Smooth muscle cell (in vitro differentiated cells): ENCODE measurements around the gene CCAR1. TPM values are rescaled to one million over a fixed set of nuclear protein-coding genes. Genes with fewer than 3 reads are reported as not detected.

ENCODE experiments used
- DNase-seq: peaks from one replicate; lab custom pipeline; 2025; ENCODE audit not compliant: unreplicated experiment; lab: John Stamatoyannopoulos, UW
- H2AFZ ChIP-seq: fragments of 200-600 bp; sonication (generic); 2 replicates; pipeline ENCODE4 v1.6.0; 2016; ENCODE audit warnings: antibody characterized with exemption, low read depth, mild to moderate bottlenecking
- H3F3A ChIP-seq: fragments of 200-600 bp; sonication (generic); 2 replicates; pipeline ENCODE4 v1.6.0; 2017; ENCODE audit warnings: antibody characterized with exemption, low read depth
- H3K27ac ChIP-seq: fragments of 200-600 bp; sonication (generic); 2 replicates; pipeline ENCODE4 v1.5.1; 2016; ENCODE audit warnings: low read depth, mild to moderate bottlenecking
- H3K27me3 ChIP-seq: fragments of 200-600 bp; sonication (generic); 2 replicates; pipeline ENCODE4 v1.6.1; 2016; ENCODE audit warnings: low read depth, mild to moderate bottlenecking
- H3K36me3 ChIP-seq: fragments of 200-600 bp; sonication (generic); 2 replicates; pipeline ENCODE4 v1.5.1; 2016; ENCODE audit warnings: low read depth
- H3K4me1 ChIP-seq: fragments of 200-600 bp; sonication (generic); 2 replicates; pipeline ENCODE4 v1.5.1; 2016; ENCODE audit warnings: low read depth
- H3K4me2 ChIP-seq: fragments of 200-600 bp; sonication (generic); 2 replicates; pipeline ENCODE4 v1.6.0; 2016; ENCODE audit warnings: mild to moderate bottlenecking
- H3K4me3 ChIP-seq: fragments of 200-600 bp; sonication (generic); 2 replicates; pipeline ENCODE4 v1.5.1; 2016; ENCODE audit warnings: mild to moderate bottlenecking
- H3K79me2 ChIP-seq: fragments of 200-600 bp; sonication (generic); 2 replicates; pipeline ENCODE4 v1.6.0; 2016; ENCODE audit warnings: low read depth, mild to moderate bottlenecking
- H3K9ac ChIP-seq: fragments of 200-600 bp; sonication (generic); 2 replicates; pipeline ENCODE4 v1.6.0; 2016; ENCODE audit warnings: low read depth
- H3K9me3 ChIP-seq: fragments of 200-600 bp; sonication (generic); replicated peaks from 2 replicates; pipeline ENCODE4 v1.5.1; 2016; ENCODE audit warnings: low read depth
- H4K20me1 ChIP-seq: fragments of 200-600 bp; sonication (generic); 2 replicates; pipeline ENCODE4 v1.6.0; 2016; ENCODE audit warnings: low read depth
- CTCF ChIP-seq: fragments of 200-600 bp; sonication (generic); IDR thresholded peaks from 2 replicates; pipeline ENCODE4 v1.5.1; 2017; ENCODE audit warnings: borderline replicate concordance, mild to moderate bottlenecking, antibody characterized with exemption; ENCODE audit not compliant: insufficient read depth, poor library complexity, severe bottlenecking
- WGBS: methylation state at CpG from one replicate; pipeline ENCODE4 v1.1.7; 2016; ENCODE audit warnings: low lambda C conversion rate; 5-methylcytosine and 5-hydroxymethylcytosine counted together
- polyA plus RNA-seq: library from polyadenylated mRNA; unstranded; fragments of >200 nt; fragmentation: Nextera tagmentation; extraction: Ambion mirVana; gene quantifications from 2 replicates; pipeline ENCODE4 v1.2.1, GENCODE V29; 2016
- total RNA-seq: library from RNA; depleted of rRNA; stranded (reverse); fragments of >200 nt; gene quantifications from 2 replicates; pipeline ENCODE4 v1.2.3, GENCODE V29; 2014

The CCAR1 gene
- total and polyA plus RNA-seq, 2 experiments from 2014 or later = 48.7 to 51.4 TPM

DNA sequence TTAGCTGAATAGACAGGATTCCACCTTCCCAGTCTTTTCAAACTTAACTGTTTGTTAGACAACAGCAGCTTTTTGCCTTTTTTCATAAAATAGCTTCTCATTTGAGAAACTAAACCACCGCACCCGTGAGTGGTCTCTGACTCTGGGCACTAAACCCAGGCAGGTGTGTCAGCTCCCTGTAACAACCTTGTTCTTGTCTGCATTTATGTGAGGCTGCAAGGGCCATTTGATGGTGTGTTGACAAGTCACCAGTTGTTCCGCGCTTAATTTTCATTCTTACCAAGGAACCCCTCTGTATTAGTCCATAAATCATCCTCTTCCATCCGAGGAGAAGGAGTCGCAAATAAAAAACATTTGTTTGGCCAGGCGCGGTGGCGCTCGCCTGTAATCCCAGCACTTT lies 107.8 kb downstream of the CCAR1 start:
- no peaks in the 10 kb centered on the region for H3K9me3 ChIP-seq
- DNase-seq = no peak
- peaks cover 5% of the 10 kb centered on the region for H3K4me1 ChIP-seq
- peaks cover 11% of the 10 kb centered on the region for H3K27me3 ChIP-seq
- H3K27ac ChIP-seq = no peak overlapping the region
- no peak overlapping the region for H3K4me2 ChIP-seq
- H2AFZ ChIP-seq = no peak overlapping the region
- 94% methylated on average over 10 of the region's 10 CpGs for WGBS
- H4K20me1 ChIP-seq = no peaks in the 10 kb centered on the region
- H3K4me3 ChIP-seq = no peak overlapping the region
- no peak for TF ChIP-seq CTCF
- no peaks in the 10 kb centered on the region for H3K36me3 ChIP-seq
- no peak overlapping the region for H3K9ac ChIP-seq
- H3F3A ChIP-seq = no peaks in the 10 kb centered on the region
- H3K79me2 ChIP-seq = no peaks in the 10 kb centered on the region

DNA sequence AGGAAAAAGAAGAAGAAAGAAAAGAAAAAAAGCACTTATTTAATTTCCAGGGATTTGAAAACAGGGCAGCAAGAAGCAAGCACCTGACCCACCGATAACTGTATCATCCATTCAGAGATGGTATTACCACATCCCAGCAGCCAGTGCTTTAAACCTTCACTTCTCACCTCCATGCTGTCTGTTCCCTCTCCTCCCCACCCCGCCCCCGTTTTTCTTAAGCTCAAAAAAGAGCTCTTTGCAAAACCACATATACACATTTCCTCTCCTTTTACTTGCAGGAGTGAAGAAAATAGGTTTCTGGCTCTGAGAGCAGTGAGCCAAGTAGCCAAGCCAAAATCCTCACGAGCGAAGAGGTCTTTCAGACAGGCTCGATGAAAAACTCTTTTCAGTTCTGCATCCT lies 108.5 kb downstream of the CCAR1 start:
- 78% methylated on average over 6 of the region's 6 CpGs for WGBS
- H3K27ac ChIP-seq = no peak overlapping the region
- H3K36me3 ChIP-seq = no peaks in the 10 kb centered on the region
- no peak overlapping the region for H3K4me2 ChIP-seq
- DNase-seq = no peak
- H2AFZ ChIP-seq = no peak overlapping the region
- H3K4me3 ChIP-seq = no peak overlapping the region
- H4K20me1 ChIP-seq = no peaks in the 10 kb centered on the region
- H3F3A ChIP-seq = no peaks in the 10 kb centered on the region
- H3K9me3 ChIP-seq = no peaks in the 10 kb centered on the region
- H3K27me3 ChIP-seq = peaks cover 11% of the 10 kb centered on the region
- H3K79me2 ChIP-seq = no peaks in the 10 kb centered on the region
- H3K4me1 ChIP-seq = peaks cover 5% of the 10 kb centered on the region
- no peak for TF ChIP-seq CTCF
- no peak overlapping the region for H3K9ac ChIP-seq

DNA sequence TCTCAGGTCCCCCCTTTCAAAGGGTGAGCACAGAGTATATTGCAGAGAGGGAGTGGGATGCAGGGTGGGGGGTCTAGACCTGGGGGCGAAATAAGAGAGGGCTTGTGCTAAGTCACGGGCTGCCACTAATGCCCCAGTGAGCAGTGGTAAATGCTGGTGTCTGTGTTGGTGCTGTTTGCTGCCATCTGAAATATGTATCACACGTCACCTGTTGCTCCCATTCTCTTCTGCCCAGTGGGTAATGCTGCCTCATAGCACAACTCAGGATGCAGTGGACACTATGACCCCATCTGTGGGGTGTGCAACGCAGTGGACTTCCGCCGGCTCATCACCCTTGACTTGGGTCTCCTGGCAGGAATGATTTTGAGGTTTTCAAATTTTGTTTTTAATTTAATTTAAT lies 108.9 kb downstream of the CCAR1 start:
- DNase-seq = no peak
- no peak for TF ChIP-seq CTCF
- Histone ChIP-seq H3K4me2 (no peak overlapping the region), H3K36me3 (no peaks in the 10 kb centered on the region), H3K4me1 (peaks cover 5% of the 10 kb centered on the region), H3K9ac (no peak overlapping the region), H4K20me1 (no peaks in the 10 kb centered on the region), H2AFZ (no peak overlapping the region), H3K27ac (no peak overlapping the region), H3K79me2 (no peaks in the 10 kb centered on the region), H3K4me3 (no peak overlapping the region), H3K27me3 (peaks cover 11% of the 10 kb centered on the region), H3K9me3 (no peaks in the 10 kb centered on the region), H3F3A (no peaks in the 10 kb centered on the region)
- WGBS = 94% methylated on average over 6 of the region's 6 CpGs

- Histone ChIP-seq H3K4me1 (peaks cover under 1% of the 10 kb centered on the region), H3K9me3 (no peaks in the 10 kb centered on the region), H4K20me1 (no peaks in the 10 kb centered on the region), H3K9ac (no peak overlapping the region), H3K27me3 (peaks cover 11% of the 10 kb centered on the region), H3K79me2 (no peaks in the 10 kb centered on the region), H3K4me3 (no peak overlapping the region), H2AFZ (no peak overlapping the region), H3K36me3 (no peaks in the 10 kb centered on the region), H3F3A (no peaks in the 10 kb centered on the region), H3K27ac (no peak overlapping the region), H3K4me2 (no peak overlapping the region)
- DNase-seq = no peak
- no peak for TF ChIP-seq CTCF
- 67% methylated on average over 5 of the region's 5 CpGs for WGBS
These were observed 111.0 kb downstream of the CCAR1 start for GRCh38 chr10:68831961-68832455.
